Forelimb muscle (tissue), 1 donor: ENCODE data around the gene MAP3K4. TPM values are rescaled to one million over a fixed set of nuclear protein-coding genes. Genes with fewer than 3 reads are reported as not detected.
A peak's percentile ranks its signal among the peaks of the same experiment; 100 is the strongest.
"Not testable (repeated sequence)": the region's sequence is repeated elsewhere in the genome, so short reads cannot be mapped to it uniquely, and the experiment has no call there.

ENCODE experiments used
- DNase-seq: peaks from one replicate; pipeline ENCODE4 v3.0.0-alpha.2; 2013; ENCODE audit warnings: low read depth
- polyA plus RNA-seq: library from polyadenylated mRNA; unstranded; fragments of 120-200 nt; gene quantifications from one replicate; pipeline ENCODE4 v1.2.1, GENCODE V29; 2013; ENCODE audit not compliant: insufficient read length

The MAP3K4 gene
- polyA plus RNA-seq, 1 donor, result 22.5 TPM

- no peak for DNase-seq
Observed at GRCh38 chr6:161116554-161116953, 125.0 kb downstream of the MAP3K4 start.

GRCh38 chr6:161117308-161117707 is 125.7 kb downstream of the MAP3K4 start:
- DNase-seq, result peak; percentile 31

GRCh38 chr6:161117942-161118341 is 126.4 kb downstream of the MAP3K4 start:
- DNase-seq, result no peak

- not testable (repeated sequence) for DNase-seq
Observed at GRCh38 chr6:161123319-161123718, 131.8 kb downstream of the MAP3K4 start.

GRCh38 chr6:161125591-161125990 is 134.0 kb downstream of the MAP3K4 start:
- no peak for DNase-seq

- DNase-seq, result no peak
Observed at GRCh38 chr6:161127071-161127740, 135.6 kb downstream of the MAP3K4 start.

- no peak for DNase-seq
Observed at GRCh38 chr6:161128230-161128629, 136.7 kb downstream of the MAP3K4 start.

- DNase-seq, result no peak
Observed at GRCh38 chr6:161128680-161129196, 137.2 kb downstream of the MAP3K4 start.

- no peak for DNase-seq
Observed at GRCh38 chr6:161130541-161130940, 139.0 kb downstream of the MAP3K4 start.

- DNase-seq, result no peak
Observed at GRCh38 chr6:161130967-161131766, 139.6 kb downstream of the MAP3K4 start.

- no peak for DNase-seq
Observed at GRCh38 chr6:161132384-161132783, 140.8 kb downstream of the MAP3K4 start.

GRCh38 chr6:161133963-161134362 is 142.4 kb downstream of the MAP3K4 start:
- no peak for DNase-seq

- DNase-seq, result no peak
Observed at GRCh38 chr6:161134550-161135298, 143.2 kb downstream of the MAP3K4 start.

- DNase-seq, result no peak
Observed at GRCh38 chr6:161135695-161136591, 144.4 kb downstream of the MAP3K4 start.

- DNase-seq, result no peak
Observed at GRCh38 chr6:161136655-161137054, 145.1 kb downstream of the MAP3K4 start.

- DNase-seq, result no peak
Observed at GRCh38 chr6:161137320-161137719, 145.8 kb downstream of the MAP3K4 start.

- no peak for DNase-seq
Observed at GRCh38 chr6:161137839-161138542, 146.4 kb downstream of the MAP3K4 start.

GRCh38 chr6:161138543-161139303 is 147.2 kb downstream of the MAP3K4 start:
- no peak for DNase-seq

- no peak for DNase-seq
Observed at GRCh38 chr6:161139304-161139765, 147.8 kb downstream of the MAP3K4 start.
